Astrocyte of the hippocampus (primary cell): Measurements from ENCODE around the gene MPHOSPH6.
"Not testable (repeated sequence)": the region's sequence is repeated elsewhere in the genome, so short reads cannot be mapped to it uniquely, and the experiment has no call there.

Source experiments
- DNase-seq: peaks from one replicate; pipeline ENCODE4 v3.0.0; 2011; ENCODE audit warnings: low read depth, low spot score

Gene MPHOSPH6

DNA sequence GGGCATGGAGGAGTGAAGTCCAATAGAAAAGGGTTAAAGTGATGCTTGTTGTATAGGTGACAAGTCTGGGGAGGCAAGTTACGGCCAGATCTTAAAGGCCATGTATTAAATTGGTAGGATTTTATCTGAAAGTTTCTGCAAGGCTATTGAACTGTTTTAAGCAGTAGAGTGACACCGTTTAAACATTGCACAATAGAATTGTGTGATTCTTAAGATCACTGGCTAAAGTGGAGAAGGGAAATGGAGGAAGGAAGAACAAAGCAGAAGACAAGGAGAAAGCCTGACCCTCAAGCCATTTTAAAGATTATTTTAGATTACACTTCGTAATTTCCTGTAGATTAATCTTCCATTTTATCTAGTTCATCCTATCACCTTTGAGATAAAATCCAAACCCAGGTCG lies 5.6 kb upstream of the MPHOSPH6 start:
- no peak for DNase-seq

DNA sequence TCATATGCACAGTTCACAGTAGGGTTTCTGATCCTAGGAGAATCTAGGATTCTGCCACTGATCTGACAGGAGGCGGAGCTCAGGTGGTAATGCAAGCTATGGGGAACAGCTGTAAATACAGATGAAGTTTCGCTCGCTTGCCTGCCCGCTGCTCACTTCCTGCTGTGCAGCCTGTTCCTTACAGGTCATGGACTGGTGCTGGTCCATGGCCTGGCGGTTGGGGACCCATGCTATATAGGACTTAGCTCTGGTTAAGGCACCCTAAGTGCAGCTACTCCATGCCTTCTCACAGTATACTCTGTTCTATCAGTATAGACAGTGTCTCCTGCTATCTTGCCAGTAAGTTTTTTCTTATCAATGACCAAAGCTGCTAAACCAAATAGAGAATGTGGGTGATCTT lies 2.4 kb downstream of the MPHOSPH6 start:
- DNase-seq, result no peak

DNA sequence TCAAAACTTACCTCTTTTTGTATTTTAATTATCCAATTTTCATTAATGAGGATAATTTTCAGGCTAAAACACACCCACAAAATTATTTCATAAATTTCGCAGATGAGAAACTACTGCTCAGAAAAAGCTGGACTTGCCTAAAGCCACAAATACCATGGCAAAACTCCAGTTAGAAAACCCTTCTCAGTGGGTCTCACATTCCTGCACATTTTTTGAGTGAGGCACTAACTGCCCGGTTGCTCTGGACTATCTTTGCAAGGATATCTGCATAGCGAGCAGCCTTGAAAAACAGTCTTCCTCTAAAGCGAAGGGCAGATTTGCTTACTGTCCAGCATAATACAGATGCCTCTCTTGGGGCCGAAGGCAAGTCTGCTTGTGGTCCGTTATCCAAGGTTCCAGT lies 9.8 kb downstream of the MPHOSPH6 start:
- peak; percentile 55 for DNase-seq

- no peak for DNase-seq
Observed at GRCh38 chr16:82157836-82158235, 12.2 kb downstream of the MPHOSPH6 start.

DNA sequence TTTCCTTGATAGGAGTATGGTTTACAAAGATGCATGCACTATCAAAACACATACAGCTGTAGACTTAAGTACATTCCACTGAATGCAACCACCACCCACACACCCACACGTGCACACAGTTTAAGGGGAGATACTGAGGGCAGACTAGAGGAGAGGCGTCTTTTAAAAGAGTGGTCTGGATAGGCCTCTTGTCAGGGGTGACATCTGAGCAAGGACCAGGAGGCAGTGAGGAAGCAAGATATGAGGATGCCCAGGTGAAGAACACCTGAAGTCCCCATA lies 12.6 kb downstream of the MPHOSPH6 start:
- no peak for DNase-seq

GRCh38 chr16:82156761-82157533 lies 13.1 kb downstream of the MPHOSPH6 start:
- no peak for DNase-seq

- peak; percentile 21 for DNase-seq
Observed at GRCh38 chr16:82152641-82153112, 17.3 kb downstream of the MPHOSPH6 start.

DNA sequence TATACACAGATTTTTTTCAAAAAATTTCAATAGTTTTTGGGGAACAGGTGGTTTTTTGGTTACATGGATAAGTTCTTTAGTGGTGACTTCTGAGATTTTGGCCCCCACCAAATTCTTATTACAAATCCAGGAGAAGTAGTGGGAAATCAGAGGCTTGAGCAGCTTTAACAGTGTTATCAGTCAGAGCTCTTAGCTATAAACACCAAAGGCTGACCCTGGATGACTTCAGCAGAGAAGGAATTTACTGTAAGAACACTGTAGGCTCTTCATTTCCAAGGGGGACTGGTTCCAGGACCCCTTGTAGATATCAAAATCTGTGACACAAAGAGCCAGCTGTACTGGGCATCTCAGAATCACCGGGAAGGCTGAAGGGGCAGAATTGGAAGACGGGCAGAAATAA lies 17.8 kb downstream of the MPHOSPH6 start:
- DNase-seq, result no peak

DNA sequence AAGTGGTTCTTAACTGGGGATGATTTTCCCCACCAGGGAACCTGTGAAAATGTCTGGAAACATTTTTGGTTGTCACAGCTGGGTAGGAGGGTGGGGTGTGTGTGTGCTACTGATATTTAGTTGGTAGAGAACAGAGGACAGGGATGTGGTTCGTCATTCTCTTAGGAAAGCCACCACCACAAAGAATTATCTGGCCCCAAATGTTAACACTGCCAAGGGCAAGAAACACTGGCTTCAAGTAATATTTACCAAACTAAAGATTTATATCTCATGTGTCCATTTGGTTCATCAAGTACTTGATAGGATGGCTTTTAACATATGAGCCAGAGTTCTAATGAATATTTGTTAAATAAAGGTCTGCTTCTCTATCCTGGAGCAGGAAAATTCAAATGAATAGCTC lies 19.5 kb downstream of the MPHOSPH6 start:
- no peak for DNase-seq

DNA sequence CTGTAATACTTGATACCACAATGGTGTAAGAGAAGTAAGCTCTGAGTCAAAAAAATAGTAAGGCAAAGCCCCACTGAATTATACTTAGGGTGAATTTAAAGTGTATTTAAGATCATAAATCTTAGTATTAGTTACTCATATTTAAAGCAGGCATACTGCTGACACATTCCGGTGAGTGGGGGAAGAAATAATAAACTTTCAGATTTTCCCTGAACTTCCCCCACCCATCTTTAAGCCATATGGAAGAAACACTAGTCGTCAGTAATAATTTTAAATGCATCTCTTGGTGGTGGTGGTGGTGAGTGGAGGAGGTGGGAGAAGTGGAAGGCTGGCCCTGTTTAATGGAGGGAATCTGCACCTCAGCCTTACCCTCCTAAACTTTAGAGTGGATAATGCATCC lies 20.5 kb downstream of the MPHOSPH6 start:
- DNase-seq, result no peak

GRCh38 chr16:82147546-82147945 lies 22.5 kb downstream of the MPHOSPH6 start:
- no peak for DNase-seq

DNA sequence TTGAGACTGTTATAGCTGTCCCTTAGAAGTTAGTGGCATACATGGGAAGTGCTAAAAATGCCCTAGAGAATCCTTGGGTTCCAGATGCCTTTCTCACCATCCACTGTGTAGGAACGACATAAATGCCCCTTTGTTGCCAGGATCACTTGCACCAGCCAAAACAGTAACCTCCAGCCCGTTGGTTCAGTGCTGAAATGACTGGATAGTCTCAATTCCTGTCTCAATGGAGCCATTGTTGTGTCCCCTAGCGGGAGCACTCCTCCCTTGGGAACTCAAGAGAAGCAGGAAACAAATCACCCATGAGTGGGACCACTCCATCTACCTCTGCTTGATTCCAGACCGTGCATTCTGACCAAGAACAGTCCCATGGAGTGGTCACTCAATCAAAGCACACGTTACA lies 23.1 kb downstream of the MPHOSPH6 start:
- no peak for DNase-seq

DNA sequence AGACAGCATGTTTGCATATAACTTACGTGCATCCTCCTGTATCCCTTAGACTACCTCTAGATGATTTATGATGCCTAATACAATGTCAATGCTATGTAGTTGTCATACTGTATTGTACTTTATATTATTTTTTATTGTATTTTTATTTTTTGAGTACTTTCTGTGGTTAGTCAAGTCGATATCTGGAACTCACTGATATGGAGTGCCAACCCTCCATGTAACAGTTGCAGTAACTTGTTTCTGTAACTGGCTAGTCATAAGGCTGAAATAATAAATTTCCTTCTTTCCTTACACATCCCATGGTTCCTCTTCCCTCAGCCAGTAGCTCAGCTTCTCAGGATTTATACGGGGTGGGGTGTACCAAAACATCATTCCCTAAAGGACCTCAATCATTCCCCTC lies 23.5 kb downstream of the MPHOSPH6 start:
- no peak for DNase-seq

- not testable (repeated sequence) for DNase-seq
Observed at GRCh38 chr16:82139286-82139571, 30.8 kb downstream of the MPHOSPH6 start.

DNA sequence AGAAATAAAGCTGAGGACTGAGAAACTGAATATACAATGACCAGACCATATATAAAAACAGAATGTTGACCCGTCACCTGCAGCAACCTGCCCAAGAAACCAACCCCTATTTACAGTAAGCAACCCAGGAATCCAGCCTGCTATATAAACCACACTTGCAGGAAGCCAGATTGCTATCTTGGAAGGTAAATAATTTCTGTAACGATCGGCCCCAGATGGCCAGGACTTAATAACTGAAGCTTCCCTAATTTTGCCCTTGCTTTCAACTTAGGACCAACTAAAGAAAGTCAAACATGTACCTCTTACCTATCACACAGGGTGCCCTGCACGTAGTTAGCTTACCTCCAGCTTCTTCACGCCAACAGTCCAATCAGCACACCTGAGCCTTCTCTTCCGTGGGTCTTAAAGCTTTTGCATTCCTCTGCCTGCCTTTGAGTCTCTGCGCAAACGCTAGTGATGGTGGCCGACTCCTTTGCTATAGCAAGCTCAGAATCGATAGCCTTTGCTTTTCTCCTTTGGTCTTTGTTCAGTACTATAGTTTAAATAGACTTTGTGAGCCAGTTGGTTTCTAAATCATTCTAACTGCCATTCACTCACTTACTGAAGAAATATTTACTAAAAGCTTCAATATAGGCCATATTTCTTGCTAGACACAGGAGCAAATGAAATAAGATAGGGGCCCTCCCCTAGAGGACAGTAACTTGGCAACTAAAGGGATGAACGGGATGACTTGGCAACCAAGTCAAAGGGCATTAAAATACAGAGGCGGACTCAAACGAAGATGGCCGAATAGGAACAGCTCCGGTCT lies 31.3 kb downstream of the MPHOSPH6 start:
- no peak for DNase-seq

GRCh38 chr16:82137822-82138167 lies 32.2 kb downstream of the MPHOSPH6 start:
- no peak for DNase-seq

GRCh38 chr16:82136956-82137821 lies 32.8 kb downstream of the MPHOSPH6 start:
- no peak for DNase-seq

GRCh38 chr16:82135844-82136243 lies 34.2 kb downstream of the MPHOSPH6 start:
- DNase-seq, result no peak

DNA sequence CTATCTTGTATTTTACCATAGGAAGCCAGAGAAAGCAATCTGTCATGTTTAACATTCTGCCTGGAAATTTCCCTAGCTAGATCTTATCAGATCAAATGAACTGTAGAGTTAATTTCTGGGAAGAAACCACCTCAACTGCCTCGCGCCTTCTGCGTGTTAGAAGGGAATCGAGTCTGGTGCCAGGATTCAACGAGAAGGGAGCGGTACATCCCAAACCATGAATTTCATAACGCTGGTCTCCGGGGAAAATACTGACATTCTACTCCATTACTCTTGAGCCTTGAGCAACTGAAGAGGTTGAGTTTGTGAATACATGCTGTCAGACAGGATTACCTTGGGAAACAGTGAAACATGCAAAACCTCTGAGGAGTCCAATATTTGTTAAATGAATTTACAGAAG lies 35.2 kb downstream of the MPHOSPH6 start:
- DNase-seq, result no peak

- no peak for DNase-seq
Observed at GRCh38 chr16:82133798-82134197, 36.2 kb downstream of the MPHOSPH6 start.

GRCh38 chr16:82129881-82130280 lies 40.1 kb downstream of the MPHOSPH6 start:
- DNase-seq, result no peak

DNA sequence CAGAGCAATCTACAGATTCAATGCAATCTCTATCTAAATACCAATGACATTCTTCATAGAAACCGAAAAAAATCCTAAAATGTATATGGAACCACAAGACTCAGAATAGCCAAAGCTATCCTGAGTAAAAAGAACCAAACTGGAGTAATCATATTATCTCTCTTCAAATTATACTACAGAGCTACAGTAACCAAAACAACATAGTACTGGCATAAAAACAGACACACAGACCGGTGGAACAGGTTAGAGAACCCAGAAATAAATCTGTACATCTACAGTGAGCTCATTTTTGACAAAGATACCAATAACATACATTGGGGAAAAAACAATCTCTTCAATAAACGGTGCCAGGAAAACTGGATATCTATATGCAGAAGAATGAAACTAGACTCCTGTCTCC lies 45.4 kb downstream of the MPHOSPH6 start:
- DNase-seq, result no peak

GRCh38 chr16:82119405-82119804 lies 50.6 kb downstream of the MPHOSPH6 start:
- DNase-seq, result no peak
